GOT3 (cell line): ENCODE data around the gene ICA1.

Experiments
- DNase-seq: peaks from one replicate; lab custom pipeline; 2025; ENCODE audit warnings: mixed read lengths; lab: John Stamatoyannopoulos, UW

The ICA1 gene

GRCh38 chr7:8159595-8159994 is 102.4 kb downstream of the ICA1 start:
- DNase-seq = no peak

GRCh38 chr7:8157296-8157695 is 104.7 kb downstream of the ICA1 start:
- no peak for DNase-seq

- no peak for DNase-seq
Measured at GRCh38 chr7:8155836-8156235, 106.1 kb downstream of the ICA1 start.

- DNase-seq = no peak
Measured at GRCh38 chr7:8154272-8154671, 107.7 kb downstream of the ICA1 start.

GRCh38 chr7:8152489-8153192 is 109.3 kb downstream of the ICA1 start:
- DNase-seq = no peak

- DNase-seq = no peak
Measured at GRCh38 chr7:8151161-8151725, 110.7 kb downstream of the ICA1 start.

GRCh38 chr7:8149222-8149621 is 112.7 kb downstream of the ICA1 start:
- no peak for DNase-seq

- DNase-seq = no peak
Measured at GRCh38 chr7:8147760-8148463, 114.1 kb downstream of the ICA1 start.

- DNase-seq = no peak
Measured at GRCh38 chr7:8146788-8147413, 115.1 kb downstream of the ICA1 start.

- DNase-seq = no peak
Measured at GRCh38 chr7:8146106-8146787, 115.7 kb downstream of the ICA1 start.

- DNase-seq = no peak
Measured at GRCh38 chr7:8144856-8145255, 117.1 kb downstream of the ICA1 start.

GRCh38 chr7:8143151-8143874 is 118.7 kb downstream of the ICA1 start:
- no peak for DNase-seq

GRCh38 chr7:8142477-8142876 is 119.5 kb downstream of the ICA1 start:
- no peak for DNase-seq

GRCh38 chr7:8141070-8141469 is 120.9 kb downstream of the ICA1 start:
- no peak for DNase-seq

- no peak for DNase-seq
Measured at GRCh38 chr7:8136051-8136730, 125.8 kb downstream of the ICA1 start.

GRCh38 chr7:8135417-8135816 is 126.5 kb downstream of the ICA1 start:
- DNase-seq = no peak

- no peak for DNase-seq
Measured at GRCh38 chr7:8134089-8134733, 127.8 kb downstream of the ICA1 start.

GRCh38 chr7:8133188-8133848 is 128.6 kb downstream of the ICA1 start:
- no peak for DNase-seq

GRCh38 chr7:8131694-8132605 is 130.0 kb downstream of the ICA1 start:
- DNase-seq = no peak
